GM18505 (cell line): ENCODE results near the gene NUB1.

ENCODE experiments used
- ATAC-seq: cut with Tn5 transposase; IDR thresholded peaks from one replicate; pipeline ENCODE4 v1.9.1; 2021; ENCODE audit not compliant: unreplicated experiment
- POLR2A ChIP-seq: IDR thresholded peaks from 4 replicates; pipeline ENCODE4 v1.6.1; 2011; ENCODE audit warnings: borderline replicate concordance; ENCODE audit not compliant: insufficient read depth, insufficient read length; ENCODE audit errors: extremely low read depth

The NUB1 gene

DNA sequence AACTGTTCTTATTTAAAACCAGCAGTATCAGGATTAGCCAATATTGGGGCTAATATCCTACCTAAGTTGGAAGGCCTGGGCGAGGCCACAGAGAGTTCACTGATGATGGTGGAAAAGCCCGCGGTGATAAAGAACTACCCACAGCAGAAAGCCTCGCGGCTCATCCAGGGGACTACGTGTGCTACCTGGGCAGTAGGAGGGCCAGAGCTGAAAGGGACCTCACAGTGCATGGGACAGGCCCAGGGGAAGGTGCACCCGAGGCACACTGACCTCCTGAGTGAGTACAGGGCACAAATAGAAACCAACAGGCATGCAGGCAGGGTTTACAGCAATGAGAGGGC, 66.9 kb downstream of the NUB1 start:
- TF ChIP-seq POLR2A: no peak
- no peak for ATAC-seq

DNA sequence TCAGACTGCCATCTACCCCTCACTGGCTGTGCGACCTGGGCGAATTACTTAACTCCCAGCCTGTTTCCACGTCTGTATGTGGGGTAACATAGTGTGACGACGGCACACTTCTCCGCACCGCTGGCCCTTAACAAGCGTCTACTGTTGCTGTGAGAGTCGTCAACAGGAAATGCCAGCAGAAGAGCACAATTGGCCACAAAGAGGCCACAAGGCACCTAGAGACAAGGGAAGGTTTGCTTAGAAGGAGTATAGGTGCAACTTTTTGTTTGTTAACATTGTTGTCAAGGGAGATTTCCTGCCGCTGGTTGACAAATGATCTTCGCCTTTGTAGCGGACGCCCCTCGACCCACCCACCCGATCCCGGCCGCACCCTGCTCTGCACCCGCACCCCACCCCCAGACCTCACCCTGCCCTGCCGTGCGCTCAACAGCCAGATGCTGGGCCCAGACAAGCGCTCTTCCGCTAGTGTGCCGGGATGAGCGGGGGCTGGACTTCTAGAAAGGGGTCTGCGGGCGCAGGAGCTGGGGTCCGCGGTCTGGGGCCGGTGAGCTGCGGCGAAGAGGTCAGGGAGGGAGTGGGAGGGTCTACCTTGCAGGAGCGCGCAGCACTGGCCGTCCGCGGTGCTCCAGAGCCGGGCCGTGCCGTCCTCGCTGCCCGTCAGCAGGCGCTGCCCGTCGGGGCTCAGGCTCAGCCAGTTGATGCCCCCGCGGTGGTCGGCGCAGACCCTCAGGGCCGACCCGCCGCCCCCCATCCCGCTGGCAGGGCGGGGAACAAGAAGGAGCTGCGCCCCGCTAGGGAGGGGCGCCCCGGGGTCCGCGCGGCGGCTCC, 67.4 kb downstream of the NUB1 start:
- no peak for TF ChIP-seq POLR2A
- ATAC-seq: no peak

DNA sequence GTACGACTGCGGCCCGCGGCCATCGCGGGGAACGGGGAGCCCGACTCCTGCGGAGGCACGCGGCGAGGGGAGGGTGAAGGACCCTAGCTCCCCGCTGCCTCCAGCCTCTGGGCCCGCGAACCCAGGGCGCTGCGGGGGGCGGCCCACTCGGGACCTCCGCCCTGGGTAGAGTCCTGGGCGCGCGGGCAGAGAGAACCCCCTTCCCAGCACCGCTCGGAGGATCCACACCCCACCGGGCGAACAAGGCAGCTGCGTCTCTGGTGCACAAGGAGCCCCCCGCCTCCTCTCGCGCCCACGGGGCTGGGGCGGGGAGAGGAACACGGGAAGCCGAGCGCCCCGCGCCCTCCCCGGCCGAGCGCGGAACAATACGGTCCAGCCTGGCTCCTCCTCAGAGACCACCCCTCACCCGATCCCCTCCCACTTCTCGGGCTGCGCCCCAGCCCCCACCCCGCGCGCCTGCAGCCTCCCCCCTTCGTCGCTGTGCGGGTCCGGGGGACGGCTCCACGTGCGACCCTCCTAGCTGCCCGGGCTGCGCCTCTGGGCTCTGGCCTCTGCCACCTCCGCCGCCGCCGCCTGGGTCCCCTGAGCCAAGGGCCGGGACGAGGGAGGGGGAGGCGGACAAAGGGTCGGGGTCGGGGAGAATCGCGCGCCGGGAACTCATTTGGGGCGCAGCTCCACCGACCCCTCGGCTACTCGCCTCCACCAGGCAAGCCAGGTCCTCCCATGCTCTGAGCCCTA, 68.2 kb downstream of the NUB1 start, which contains the start of gene WDR86:
TSS of gene WDR86 (minus strand) at position 372 of the 738 bp plus-strand sequence. CDS start 449 bp downstream, outside the sequence.
- no peak for ATAC-seq
- no peak for TF ChIP-seq POLR2A

DNA sequence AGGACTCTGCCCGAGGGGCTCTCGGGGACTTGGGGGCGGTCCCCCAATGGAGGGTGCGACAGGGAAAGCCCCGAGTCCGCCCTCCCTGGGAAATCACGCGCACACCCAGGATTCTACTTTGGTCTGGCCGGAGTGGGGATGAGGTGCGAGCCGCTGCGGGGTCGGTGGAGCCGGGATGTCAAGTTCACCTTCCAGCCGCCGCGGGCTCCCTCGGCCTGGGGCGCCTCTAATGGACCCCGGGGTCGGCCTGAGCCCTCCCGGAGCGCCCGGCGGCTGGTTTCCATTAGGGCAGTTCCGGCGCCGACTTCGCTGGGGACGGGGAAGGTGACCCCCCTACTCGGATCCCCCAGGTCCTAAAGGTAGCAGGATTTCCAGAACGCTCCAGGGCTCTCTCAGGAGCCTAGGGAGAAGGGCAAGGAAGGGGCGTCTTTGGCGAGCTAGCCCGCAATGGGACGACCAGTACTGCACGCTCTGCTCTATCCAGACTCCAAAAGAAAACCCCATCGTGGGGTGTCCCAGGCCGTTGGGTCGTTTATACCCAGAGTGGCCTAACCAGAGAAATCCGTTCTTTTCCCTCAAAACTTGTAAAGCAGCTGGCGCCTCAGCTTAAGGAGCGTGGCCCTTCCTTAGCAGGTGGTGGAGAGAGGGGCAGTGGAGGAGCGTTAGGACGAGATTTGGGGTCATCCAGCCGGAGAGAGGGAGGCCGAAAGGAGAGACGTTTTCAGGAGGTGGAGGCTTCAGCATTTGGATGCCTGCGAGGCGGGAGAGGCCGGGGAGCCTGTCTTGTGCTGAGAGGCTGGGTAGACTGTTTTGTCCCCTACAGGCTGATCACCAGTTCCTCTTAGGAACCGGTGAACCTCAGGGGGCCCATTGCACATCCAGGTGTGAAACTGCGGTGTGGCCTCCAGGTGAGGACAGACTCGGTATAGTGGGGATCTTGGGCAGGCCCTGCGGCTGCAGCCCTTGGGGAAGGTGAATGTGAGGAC, 69.1 kb downstream of the NUB1 start:
- TF ChIP-seq POLR2A: no peak
- no peak for ATAC-seq

DNA sequence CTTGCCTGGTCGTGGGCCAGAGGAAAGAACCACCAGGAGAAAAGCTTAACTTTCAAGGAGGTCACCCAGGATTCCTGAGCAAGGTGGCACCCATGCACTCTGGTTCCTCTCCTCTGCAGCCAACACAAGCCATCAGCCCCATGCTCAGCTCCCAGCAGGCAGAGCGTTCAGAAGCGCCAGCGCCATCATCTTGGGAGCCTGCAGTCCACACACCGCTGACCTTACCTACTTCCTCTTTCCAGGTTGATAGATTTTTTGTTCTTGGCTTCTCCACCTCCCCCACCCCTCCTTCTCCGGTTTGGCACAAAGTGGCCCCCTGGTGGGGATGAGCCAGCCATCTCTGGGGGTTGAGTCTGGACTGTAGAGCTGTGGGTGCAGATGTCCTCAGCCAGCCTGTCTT, 69.9 kb downstream of the NUB1 start:
- no peak for ATAC-seq
- TF ChIP-seq POLR2A: no peak

DNA sequence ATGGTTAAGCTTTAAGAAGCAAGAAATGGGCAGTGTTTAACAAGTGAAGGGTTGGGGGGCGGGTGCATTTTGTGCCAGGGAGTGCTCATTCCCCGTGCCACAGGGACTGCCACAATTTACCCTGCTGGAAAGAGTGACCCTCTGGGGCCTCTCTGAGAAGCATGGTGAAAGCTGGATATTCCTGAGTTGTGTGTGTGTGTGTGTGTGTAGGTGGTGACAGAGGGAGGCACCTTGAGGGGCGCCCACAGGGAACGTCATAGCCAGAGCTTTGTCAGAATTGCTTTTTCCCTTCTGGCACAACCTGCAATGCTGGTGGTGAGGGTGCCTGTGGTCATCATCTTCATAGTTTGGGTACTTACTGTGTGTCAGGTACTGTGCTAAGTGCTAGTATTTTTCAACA, 70.7 kb downstream of the NUB1 start:
- no peak for TF ChIP-seq POLR2A
- ATAC-seq: no peak

DNA sequence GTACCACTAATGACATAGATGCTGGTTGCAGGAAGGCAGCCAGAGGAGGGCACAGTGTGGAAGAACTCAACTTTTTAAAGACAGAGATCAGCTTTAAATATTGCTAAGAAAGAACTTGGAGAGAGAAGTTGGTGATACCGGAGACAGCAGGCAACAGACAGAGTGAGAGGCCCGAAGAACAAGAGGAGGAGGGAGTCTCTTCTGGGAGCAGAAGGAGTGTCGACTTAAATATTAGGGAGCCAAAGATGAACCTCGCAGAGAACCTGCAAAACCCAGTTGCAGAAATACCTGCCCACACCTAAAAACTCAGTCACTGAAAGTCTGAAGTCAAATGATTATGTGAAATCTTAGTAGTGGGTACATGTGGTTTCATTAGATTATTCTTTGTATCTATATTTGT, 71.6 kb downstream of the NUB1 start:
- ATAC-seq: no peak
- no peak for TF ChIP-seq POLR2A

DNA sequence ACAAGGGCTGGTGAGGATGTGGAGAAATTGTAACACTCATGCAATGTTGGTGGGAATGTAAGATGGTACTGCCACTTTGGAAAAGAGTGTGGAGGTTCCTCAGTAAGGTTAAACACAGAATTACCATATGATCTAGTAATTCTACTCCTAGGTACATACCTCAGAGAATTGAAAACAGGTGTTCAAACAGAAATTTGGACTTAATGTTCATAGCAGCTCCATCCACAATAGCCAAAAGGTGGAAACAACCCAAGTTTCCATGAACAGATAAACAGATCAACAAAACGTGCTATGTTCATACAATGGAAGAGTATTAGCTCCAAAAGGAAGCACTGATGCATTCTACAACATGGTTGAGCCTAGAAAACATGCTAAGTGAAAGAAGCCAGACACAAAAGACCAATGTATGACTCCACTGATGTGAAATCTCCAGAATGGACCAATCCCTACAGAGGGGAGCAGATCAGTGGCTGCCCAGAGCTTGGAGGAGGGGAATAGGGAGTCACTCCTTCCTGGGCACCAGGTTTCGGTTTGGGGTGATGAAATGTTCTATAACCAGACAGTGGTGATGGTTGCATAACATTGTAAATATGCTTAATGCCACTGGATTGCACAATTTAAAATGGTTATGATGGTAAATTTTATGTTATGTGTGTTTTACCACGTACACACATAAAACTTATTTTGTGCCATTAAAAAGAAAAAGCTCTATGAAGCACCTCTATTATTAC, 73.9 kb downstream of the NUB1 start:
- ATAC-seq: no peak
- no peak for TF ChIP-seq POLR2A

DNA sequence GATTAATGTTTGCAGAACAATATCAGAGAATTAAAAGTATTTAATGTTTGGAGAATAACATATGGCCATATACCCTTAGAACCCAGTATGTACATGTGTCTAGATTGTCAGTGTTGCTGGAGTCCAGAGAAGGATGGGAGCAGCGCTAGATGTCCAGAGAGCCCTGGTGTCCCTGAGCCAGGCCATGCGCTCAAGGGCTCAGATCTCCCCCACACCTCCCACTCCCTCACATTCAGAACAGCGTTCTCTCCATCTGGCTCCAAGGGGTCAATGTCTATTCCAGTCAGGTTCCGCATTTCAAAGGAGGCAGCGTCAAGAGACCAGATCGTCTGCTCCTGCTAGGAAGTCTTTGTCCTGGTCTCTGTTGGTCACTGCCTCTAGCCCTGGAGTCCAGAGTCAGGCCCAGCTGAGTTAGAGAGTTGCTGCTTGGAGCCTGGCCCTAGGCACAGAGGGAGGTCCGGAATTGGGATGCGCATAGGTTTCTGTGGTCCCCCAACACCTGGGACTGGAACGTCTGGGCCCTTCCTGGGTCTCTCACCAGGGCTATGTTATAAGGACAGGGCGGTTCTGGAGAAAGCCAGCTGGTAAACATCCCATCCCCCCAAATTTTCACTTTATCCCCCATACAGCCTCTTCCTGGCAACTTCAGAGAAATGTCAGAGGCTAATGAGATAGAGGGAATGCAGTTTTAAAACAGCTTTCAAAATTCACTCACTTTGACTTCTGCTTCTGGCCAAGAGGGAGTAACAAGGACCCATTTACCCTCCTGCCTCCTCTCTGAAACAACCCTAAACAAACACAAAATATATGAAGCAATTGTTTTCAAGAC, 74.7 kb downstream of the NUB1 start:
- ATAC-seq: no peak
- no peak for TF ChIP-seq POLR2A

DNA sequence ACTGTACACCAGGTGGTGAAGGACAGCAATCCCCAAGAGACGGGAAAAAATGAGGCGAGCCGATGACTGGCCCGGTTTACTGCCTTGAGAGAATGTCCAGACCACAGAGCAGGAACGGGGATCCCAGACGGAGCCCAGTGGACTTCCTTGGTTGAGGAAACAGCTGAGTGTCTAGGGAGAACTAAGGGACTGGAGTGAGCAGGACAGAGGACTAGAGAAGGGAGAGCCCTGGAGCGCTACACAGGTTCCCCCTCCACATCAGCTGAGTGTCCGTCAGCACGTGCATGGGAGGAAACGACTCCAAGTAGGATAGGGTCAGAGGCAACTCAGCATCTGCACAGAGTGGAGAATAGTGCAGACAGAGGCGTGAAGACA, 75.3 kb downstream of the NUB1 start:
- TF ChIP-seq POLR2A: no peak
- ATAC-seq: no peak

DNA sequence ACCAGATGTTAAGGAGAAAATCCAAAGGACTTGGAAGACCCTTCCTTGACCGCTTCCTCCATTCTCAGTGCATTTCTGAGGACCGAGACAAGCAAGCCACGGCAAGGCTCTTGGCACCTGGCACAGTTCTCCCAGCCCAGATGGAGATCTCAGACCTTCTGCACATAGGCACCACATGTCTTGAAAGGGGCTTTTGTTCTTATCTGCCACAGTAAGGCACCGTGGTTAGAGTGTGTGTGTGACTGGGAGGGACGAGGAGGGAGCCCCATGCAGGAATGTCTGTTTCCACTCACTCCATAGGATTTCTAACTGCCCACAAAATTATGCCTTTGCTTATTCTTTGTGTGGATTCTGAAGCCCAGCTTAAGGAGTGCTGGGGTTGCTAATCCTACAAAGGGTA, 78.5 kb downstream of the NUB1 start:
- no peak for TF ChIP-seq POLR2A
- no peak for ATAC-seq

DNA sequence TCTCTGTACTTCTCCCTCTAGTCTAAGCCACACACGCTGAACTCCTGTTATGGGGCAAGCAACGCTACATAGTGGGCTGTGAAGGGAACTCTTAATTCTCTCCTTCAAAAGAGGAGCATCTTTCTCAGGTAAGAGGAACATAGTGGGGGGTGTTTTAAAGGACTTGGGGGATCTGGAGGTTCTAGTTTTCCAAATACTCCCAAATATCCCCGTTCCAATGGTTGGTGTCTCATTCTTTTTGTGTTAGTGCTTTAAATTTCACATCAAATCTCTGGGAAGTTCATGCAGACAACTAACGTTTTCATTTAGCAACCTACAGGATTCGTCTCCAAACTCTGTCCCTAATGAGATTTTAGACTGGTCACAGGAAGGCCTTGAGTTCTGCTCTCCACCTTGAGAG, 80.6 kb downstream of the NUB1 start:
- no peak for TF ChIP-seq POLR2A
- ATAC-seq: no peak
